ENCODE measurements around the gene PKD1.

DNA sequence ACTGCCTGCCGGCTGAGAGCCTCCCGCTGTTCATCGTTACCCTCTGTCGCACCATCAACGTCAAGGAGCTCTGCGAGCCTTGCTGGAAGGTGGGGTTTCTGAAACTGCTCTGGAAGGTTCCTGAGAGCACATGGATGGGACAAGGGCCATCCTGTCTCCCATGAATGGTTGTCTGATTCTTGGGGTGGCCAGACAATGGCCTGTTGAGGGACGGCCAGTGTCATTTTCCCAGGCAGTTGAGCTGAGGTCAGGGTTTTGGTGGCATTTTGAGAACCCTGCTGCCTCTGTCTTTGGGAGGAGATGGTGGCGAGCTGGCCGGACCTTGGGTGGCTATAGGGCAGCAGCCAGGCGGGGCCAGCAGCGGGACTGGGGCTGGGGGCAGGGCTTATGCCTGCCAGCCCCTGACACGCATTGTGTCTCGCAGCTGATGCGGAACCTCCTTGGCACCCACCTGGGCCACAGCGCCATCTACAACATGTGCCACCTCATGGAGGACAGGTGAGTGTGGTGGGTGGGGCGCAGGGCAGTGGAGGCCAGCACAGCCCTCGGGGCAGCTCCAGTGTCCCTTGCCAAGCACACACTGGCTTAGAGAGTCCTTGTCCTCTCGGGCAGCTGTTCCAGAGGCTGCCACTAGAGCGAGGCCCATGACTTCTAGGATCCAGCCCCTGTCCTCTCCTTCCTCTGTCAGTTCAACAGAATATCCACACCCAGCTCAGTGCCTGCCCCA is 78.9 kb downstream of the PKD1 start:
- TF ChIP-seq, protein P1, sequence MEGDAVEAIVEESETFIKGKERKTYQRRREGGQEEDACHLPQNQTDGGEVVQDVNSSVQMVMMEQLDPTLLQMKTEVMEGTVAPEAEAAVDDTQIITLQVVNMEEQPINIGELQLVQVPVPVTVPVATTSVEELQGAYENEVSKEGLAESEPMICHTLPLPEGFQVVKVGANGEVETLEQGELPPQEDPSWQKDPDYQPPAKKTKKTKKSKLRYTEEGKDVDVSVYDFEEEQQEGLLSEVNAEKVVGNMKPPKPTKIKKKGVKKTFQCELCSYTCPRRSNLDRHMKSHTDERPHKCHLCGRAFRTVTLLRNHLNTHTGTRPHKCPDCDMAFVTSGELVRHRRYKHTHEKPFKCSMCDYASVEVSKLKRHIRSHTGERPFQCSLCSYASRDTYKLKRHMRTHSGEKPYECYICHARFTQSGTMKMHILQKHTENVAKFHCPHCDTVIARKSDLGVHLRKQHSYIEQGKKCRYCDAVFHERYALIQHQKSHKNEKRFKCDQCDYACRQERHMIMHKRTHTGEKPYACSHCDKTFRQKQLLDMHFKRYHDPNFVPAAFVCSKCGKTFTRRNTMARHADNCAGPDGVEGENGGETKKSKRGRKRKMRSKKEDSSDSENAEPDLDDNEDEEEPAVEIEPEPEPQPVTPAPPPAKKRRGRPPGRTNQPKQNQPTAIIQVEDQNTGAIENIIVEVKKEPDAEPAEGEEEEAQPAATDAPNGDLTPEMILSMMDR (IDR thresholded peaks at IDR 0.05): no peak
- TF ChIP-seq POLR2AphosphoS5 (IDR thresholded peaks at IDR 0.05) (no peak), POLR2A (IDR thresholded peaks at IDR 0.05) (no peak)

All from suprapubic skin (tissue), 4 donors.